NOMO-1 treated with dmso at 0.1 percent for 144 hours (cell line): ENCODE measurements around the gene MSLN.

Source experiments
- DNase-seq: peaks from one replicate; lab custom pipeline; 2025; ENCODE audit not compliant: unreplicated experiment; lab: John Stamatoyannopoulos, UW

Gene MSLN

GRCh38 chr16:722835-723633 is 37.5 kb upstream of the MSLN start:
- no peak for DNase-seq

- no peak for DNase-seq
These were observed 36.8 kb upstream of the MSLN start for GRCh38 chr16:723695-724094.

GRCh38 chr16:724188-725040 is 36.1 kb upstream of the MSLN start:
- no peak for DNase-seq

GRCh38 chr16:725041-725376 is 35.5 kb upstream of the MSLN start:
- no peak for DNase-seq

- DNase-seq: no peak
These were observed 34.9 kb upstream of the MSLN start for GRCh38 chr16:725463-726187.

- DNase-seq: no peak
These were observed 34.4 kb upstream of the MSLN start for GRCh38 chr16:726188-726437.

- DNase-seq: peak; percentile 36
These were observed 33.9 kb upstream of the MSLN start, which contains the start of the genes CCDC78 and HAGHL for GRCh38 chr16:726438-727290. TSS of gene CCDC78 (minus strand) at chr16:726443. CDS start at chr16:726367, 76 bp downstream. TSS of gene HAGHL (plus strand) at chr16:727106. CDS start at chr16:727510, 404 bp downstream.

- DNase-seq: no peak
These were observed 33.1 kb upstream of the MSLN start for GRCh38 chr16:727291-727977.

GRCh38 chr16:728131-728889 is 32.2 kb upstream of the MSLN start:
- peak; percentile 50 for DNase-seq

GRCh38 chr16:728890-729744 is 31.4 kb upstream of the MSLN start:
- DNase-seq: no peak

- no peak for DNase-seq
These were observed 30.5 kb upstream of the MSLN start for GRCh38 chr16:729768-730665.

GRCh38 chr16:730666-731509 is 29.6 kb upstream of the MSLN start:
- DNase-seq: no peak

- no peak for DNase-seq
These were observed 28.2 kb upstream of the MSLN start for GRCh38 chr16:732332-732731.

- no peak for DNase-seq
These were observed 27.6 kb upstream of the MSLN start for GRCh38 chr16:732936-733335.

- no peak for DNase-seq
These were observed 26.9 kb upstream of the MSLN start for GRCh38 chr16:733382-734207.
